Neutrophil (primary cell): Measurements from ENCODE around the gene NKAPD1.

Source experiments
- H3K27ac ChIP-seq: fragments of 200-600 bp; sonication (generic); 2 replicates; pipeline ENCODE4 v1.5.1; 2016; ENCODE audit warnings: mild to moderate bottlenecking, moderate library complexity
- H3K27me3 ChIP-seq: fragments of 200-600 bp; sonication (generic); 2 replicates; pipeline ENCODE4 v1.6.0; 2016; ENCODE audit warnings: mild to moderate bottlenecking
- H3K36me3 ChIP-seq: fragments of 200-600 bp; sonication (generic); 2 replicates; pipeline ENCODE4 v1.5.1; 2017
- H3K4me1 ChIP-seq, 2 experiments: fragments of 200-600 bp in 1 of 2; sonication (generic) in 1 of 2; 1 replicate in 1 of 2; 2 replicates in 1 of 2; pipeline versions ENCODE4 v1.5.1 to v1.6.1; 2013 to 2016; ENCODE audit warnings: low read depth in 1 of 2, low read length in 1 of 2, mild to moderate bottlenecking in 1 of 2, moderate library complexity in 1 of 2; ENCODE audit not compliant: control insufficient read depth in 1 of 2, insufficient read depth in 1 of 2
- H3K4me3 ChIP-seq, 2 experiments: fragments of 200-600 bp in 1 of 2; sonication (generic) in 1 of 2; 1 replicate in 1 of 2; 2 replicates in 1 of 2; pipeline ENCODE4 v1.5.1; 2013 to 2016; ENCODE audit warnings: low read depth in 1 of 2, low read length in 1 of 2, mild to moderate bottlenecking in 1 of 2, moderate library complexity in 1 of 2
- H3K9me3 ChIP-seq: fragments of 200-600 bp; sonication (generic); 2 replicates; pipeline ENCODE4 v1.5.1; 2016
- TF ChIP-seq, protein P1 (sequence below): fragments of 200-600 bp; sonication (generic); IDR thresholded peaks from 2 replicates; pipeline ENCODE4 v1.5.1; 2016; ENCODE audit warnings: antibody characterized with exemption

The NKAPD1 gene

DNA sequence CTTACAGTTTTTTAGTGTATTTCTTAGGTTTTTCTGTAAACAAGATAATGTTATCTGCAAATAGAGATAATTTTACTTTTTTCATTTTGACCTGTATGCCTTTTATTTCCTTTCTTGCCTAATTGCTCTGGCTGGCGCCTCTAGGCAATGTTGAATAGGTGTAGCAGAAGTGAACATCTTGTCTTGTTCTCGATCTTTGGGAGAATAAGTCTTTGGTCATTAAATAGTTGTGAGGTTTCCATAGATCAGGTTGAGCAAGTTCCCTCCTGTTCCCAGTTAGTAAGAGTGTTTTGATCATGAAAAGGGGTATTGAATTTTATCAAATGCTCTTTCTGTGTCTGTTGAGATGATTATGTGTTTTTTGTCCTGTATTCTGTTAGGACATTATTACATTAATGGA lies 24.3 kb upstream of the NKAPD1 start:
- peaks cover 51% of the 10 kb centered on the region for H3K36me3 ChIP-seq

DNA sequence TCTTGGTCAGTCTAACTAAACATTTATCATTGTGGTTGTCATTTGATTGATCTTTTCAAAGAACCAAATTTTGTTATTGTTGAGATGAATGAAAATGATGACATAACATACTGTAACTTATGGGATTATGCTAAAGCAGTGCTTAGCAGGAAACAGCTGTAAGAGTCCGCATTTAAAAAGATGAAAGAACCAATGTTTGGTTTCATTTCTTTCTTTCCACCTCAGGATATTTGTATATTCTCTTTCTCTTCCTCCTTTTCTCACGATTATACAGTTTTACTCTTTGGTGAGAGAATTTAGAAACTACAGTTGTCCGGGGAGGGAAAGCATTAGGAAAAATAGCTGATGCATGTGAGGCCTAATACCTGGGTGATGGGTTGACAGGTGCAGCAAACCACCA lies 23.4 kb upstream of the NKAPD1 start:
- no peak overlapping the region for H3K4me3 ChIP-seq
- peaks cover 44% of the 10 kb centered on the region for H3K36me3 ChIP-seq
- H3K27me3 ChIP-seq: no peaks in the 10 kb centered on the region
- no peak overlapping the region for H3K27ac ChIP-seq
- no peaks in the 10 kb centered on the region for H3K9me3 ChIP-seq
- no peaks in the 10 kb centered on the region for H3K4me1 ChIP-seq
- TF ChIP-seq, protein P1, sequence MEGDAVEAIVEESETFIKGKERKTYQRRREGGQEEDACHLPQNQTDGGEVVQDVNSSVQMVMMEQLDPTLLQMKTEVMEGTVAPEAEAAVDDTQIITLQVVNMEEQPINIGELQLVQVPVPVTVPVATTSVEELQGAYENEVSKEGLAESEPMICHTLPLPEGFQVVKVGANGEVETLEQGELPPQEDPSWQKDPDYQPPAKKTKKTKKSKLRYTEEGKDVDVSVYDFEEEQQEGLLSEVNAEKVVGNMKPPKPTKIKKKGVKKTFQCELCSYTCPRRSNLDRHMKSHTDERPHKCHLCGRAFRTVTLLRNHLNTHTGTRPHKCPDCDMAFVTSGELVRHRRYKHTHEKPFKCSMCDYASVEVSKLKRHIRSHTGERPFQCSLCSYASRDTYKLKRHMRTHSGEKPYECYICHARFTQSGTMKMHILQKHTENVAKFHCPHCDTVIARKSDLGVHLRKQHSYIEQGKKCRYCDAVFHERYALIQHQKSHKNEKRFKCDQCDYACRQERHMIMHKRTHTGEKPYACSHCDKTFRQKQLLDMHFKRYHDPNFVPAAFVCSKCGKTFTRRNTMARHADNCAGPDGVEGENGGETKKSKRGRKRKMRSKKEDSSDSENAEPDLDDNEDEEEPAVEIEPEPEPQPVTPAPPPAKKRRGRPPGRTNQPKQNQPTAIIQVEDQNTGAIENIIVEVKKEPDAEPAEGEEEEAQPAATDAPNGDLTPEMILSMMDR: no peak

More for the DNA sequence above, 24.3 kb upstream of the NKAPD1 start:
- no peaks in the 10 kb centered on the region for H3K4me1 ChIP-seq
- TF ChIP-seq, protein P1: no peak
- H3K27ac ChIP-seq: no peak overlapping the region
- no peak overlapping the region for H3K4me3 ChIP-seq
- H3K27me3 ChIP-seq: no peaks in the 10 kb centered on the region
- H3K9me3 ChIP-seq: no peaks in the 10 kb centered on the region

DNA sequence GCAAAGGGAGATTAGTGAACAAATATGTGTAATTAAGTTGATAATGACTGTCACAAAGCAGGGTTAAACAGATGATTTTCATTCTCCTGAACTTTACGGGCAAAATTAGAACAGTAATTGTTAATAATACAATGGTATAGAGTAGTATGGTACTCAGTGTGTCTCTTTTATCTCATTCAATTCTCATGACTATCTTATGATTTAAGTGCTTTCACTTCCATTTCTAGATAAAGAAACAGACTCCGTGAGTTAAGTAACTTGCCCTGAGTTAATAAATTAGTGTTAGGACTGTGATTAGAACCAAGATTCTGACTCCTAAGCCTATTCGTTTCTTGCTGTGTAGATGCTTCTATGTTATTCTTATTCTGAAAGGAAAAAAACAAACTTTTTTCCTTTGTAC lies 22.3 kb upstream of the NKAPD1 start:
- H3K4me3 ChIP-seq: no peak overlapping the region
- no peaks in the 10 kb centered on the region for H3K4me1 ChIP-seq
- H3K36me3 ChIP-seq: peaks cover 40% of the 10 kb centered on the region
- H3K9me3 ChIP-seq: no peaks in the 10 kb centered on the region
- TF ChIP-seq, protein P1: no peak
- no peak overlapping the region for H3K27ac ChIP-seq
- no peaks in the 10 kb centered on the region for H3K27me3 ChIP-seq

DNA sequence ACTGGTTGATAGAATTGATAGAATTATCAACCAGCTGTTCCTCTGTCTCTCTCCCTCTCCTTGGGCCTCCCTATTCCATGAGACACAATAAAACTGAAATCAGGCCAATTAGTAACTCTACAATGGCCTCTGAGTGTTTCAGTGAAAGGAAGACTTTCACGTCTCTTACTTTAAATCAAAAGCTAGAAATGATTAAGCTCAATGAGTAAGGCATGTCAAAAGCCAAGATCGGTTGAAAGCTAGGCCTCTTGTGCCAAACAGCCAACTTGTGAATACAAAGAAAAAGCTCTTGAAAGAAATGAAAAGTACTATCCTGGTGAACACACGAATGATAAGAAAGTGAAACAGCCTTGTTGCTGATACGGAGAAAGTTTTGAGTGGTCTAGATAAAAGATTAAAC lies 16.9 kb upstream of the NKAPD1 start:
- Histone ChIP-seq H3K27ac (no peak overlapping the region), H3K36me3 (peaks cover 57% of the 10 kb centered on the region), H3K4me3 (no peak overlapping the region), H3K9me3 (no peaks in the 10 kb centered on the region), H3K4me1 (no peaks in the 10 kb centered on the region), H3K27me3 (no peaks in the 10 kb centered on the region)
- TF ChIP-seq, protein P1: no peak

DNA sequence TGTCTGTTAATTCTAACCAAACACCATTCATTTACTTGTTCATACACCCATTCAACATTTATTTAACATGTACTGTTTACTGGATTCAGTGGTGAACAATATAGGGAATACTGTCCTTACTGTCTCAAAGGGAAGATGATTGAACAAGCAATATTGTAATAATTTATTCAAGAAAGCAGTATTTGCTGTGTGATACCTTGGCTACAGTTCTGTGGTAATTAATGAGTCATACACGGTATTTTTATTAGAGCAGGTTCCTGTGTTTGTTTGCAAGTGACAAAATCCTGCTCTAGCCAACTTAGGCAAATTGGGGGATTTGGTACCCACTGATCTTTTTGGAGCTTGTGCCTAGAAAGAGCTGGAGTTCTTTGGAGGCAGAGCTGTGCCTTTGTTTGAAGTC lies 16.0 kb upstream of the NKAPD1 start:
- H3K4me1 ChIP-seq: no peaks in the 10 kb centered on the region
- TF ChIP-seq, protein P1: no peak
- no peak overlapping the region for H3K4me3 ChIP-seq
- peaks cover 51% of the 10 kb centered on the region for H3K36me3 ChIP-seq
- no peaks in the 10 kb centered on the region for H3K9me3 ChIP-seq
- H3K27ac ChIP-seq: no peak overlapping the region
- H3K27me3 ChIP-seq: no peaks in the 10 kb centered on the region

DNA sequence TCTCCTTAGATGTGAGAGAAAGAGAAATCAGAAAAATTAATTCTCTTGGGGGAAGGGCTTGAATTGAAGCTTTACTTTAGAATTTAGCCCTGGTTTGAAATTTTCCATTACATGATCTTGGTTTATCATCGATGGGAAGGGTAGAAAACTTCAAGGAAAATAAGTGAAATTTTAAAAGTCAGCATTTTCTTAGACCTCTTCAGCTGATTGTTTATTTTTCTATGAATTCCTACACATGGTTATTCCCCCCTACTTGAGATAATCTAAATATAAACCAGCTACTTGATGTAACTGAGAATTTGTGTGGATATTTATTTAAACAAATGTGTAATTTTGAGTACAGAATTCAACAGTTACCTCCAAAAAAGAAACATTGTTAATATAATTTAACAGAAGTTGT lies 11.2 kb upstream of the NKAPD1 start:
- no peak overlapping the region for H3K4me3 ChIP-seq
- no peaks in the 10 kb centered on the region for H3K27me3 ChIP-seq
- TF ChIP-seq, protein P1: no peak
- no peaks in the 10 kb centered on the region for H3K9me3 ChIP-seq
- H3K36me3 ChIP-seq: peaks cover 25% of the 10 kb centered on the region
- no peaks in the 10 kb centered on the region for H3K4me1 ChIP-seq
- H3K27ac ChIP-seq: no peak overlapping the region
